HS-27A (cell line): ENCODE results near the gene GRAP.
"Not testable (repeated sequence)": the region's sequence is repeated elsewhere in the genome, so short reads cannot be mapped to it uniquely, and the experiment has no call there.

Experiments
- DNase-seq: peaks from one replicate; pipeline ENCODE4 v3.0.0-alpha.2; 2012; ENCODE audit warnings: low read depth, missing footprints

Gene GRAP

GRCh38 chr17:19046782-19047375 lies at the start of gene GRAP:
TSS of gene GRAP (minus strand) at chr17:19046957. CDS start at chr17:19046926, 31 bp downstream.
- DNase-seq, result not testable (repeated sequence)

GRCh38 chr17:19093684-19094438 lies 47.1 kb upstream of the GRAP start:
- not testable (repeated sequence) for DNase-seq

- not testable (repeated sequence) for DNase-seq
Observed at GRCh38 chr17:19092737-19093683, 46.3 kb upstream of the GRAP start.

GRCh38 chr17:19090058-19090772 lies 43.5 kb upstream of the GRAP start:
- DNase-seq, result not testable (repeated sequence)

GRCh38 chr17:19088804-19089685 lies 42.3 kb upstream of the GRAP start:
- DNase-seq, result not testable (repeated sequence)

GRCh38 chr17:19077386-19077785 lies 30.6 kb upstream of the GRAP start:
- not testable (repeated sequence) for DNase-seq

- not testable (repeated sequence) for DNase-seq
Observed at GRCh38 chr17:19076398-19077192, 29.8 kb upstream of the GRAP start.

- DNase-seq, result not testable (repeated sequence)
Observed at GRCh38 chr17:19070318-19071168, 23.8 kb upstream of the GRAP start.

- not testable (repeated sequence) for DNase-seq
Observed at GRCh38 chr17:19064378-19064777, 17.6 kb upstream of the GRAP start.

GRCh38 chr17:19063326-19063956 lies 16.7 kb upstream of the GRAP start:
- DNase-seq, result not testable (repeated sequence)

GRCh38 chr17:19062718-19063325 lies 16.1 kb upstream of the GRAP start:
- not testable (repeated sequence) for DNase-seq

GRCh38 chr17:19062009-19062717 lies 15.4 kb upstream of the GRAP start:
- not testable (repeated sequence) for DNase-seq

GRCh38 chr17:19055447-19055846 lies 8.7 kb upstream of the GRAP start:
- not testable (repeated sequence) for DNase-seq

GRCh38 chr17:19048826-19049225 lies 2.1 kb upstream of the GRAP start:
- DNase-seq, result not testable (repeated sequence)

GRCh38 chr17:19047510-19047909 lies 753 bp upstream of the GRAP start:
- DNase-seq, result not testable (repeated sequence)

- not testable (repeated sequence) for DNase-seq
Observed at GRCh38 chr17:19044643-19045042, 2.1 kb downstream of the GRAP start.

- not testable (repeated sequence) for DNase-seq
Observed at GRCh38 chr17:19043032-19043431, 3.7 kb downstream of the GRAP start.
